HEK293 (cell line): ENCODE results near the gene GOLT1A.

ENCODE experiments used
- CTCF ChIP-seq: fragments of 450-650 bp; formaldehyde crosslinking; IDR thresholded peaks from 2 replicates; pipeline ENCODE4 v1.5.1; 2016; ENCODE audit warnings: missing biosample characterization, missing genetic modification characterization
- KLF8 ChIP-seq: fragments of 450-650 bp; formaldehyde crosslinking; IDR thresholded peaks from 2 replicates; pipeline ENCODE4 v1.5.1; 2016; ENCODE audit warnings: missing biosample characterization, missing genetic modification characterization
- MYNN ChIP-seq: fragments of 450-650 bp; formaldehyde crosslinking; IDR thresholded peaks from 2 replicates; pipeline ENCODE4 v1.5.1; 2016; ENCODE audit warnings: missing biosample characterization, missing genetic modification characterization, borderline replicate concordance
- TRIM28 ChIP-seq: IDR thresholded peaks from 2 replicates; pipeline ENCODE4 v1.6.1; 2011; ENCODE audit warnings: low read length, control low read depth, borderline replicate concordance
- YY1 ChIP-seq: fragments of 450-650 bp; formaldehyde crosslinking; IDR thresholded peaks from 2 replicates; pipeline ENCODE4 v1.5.1; 2018; ENCODE audit warnings: missing biosample characterization, missing genetic modification characterization
- ZNF19 ChIP-seq: fragments of 450-650 bp; formaldehyde crosslinking; IDR thresholded peaks from 2 replicates; pipeline ENCODE4; 2016; ENCODE audit warnings: missing biosample characterization, missing genetic modification characterization, low read depth
- ZNF354C ChIP-seq: fragments of 450-650 bp; formaldehyde crosslinking; IDR thresholded peaks from 2 replicates; pipeline ENCODE4 v1.5.1; 2016; ENCODE audit warnings: missing biosample characterization, missing genetic modification characterization, low read depth, borderline replicate concordance
- ZNF530 ChIP-seq: fragments of 450-650 bp; formaldehyde crosslinking; IDR thresholded peaks from 2 replicates; pipeline ENCODE4 v1.5.1; 2016; ENCODE audit warnings: low read depth, missing biosample characterization, missing genetic modification characterization
- ZNF629 ChIP-seq: fragments of 450-650 bp; formaldehyde crosslinking; IDR thresholded peaks from 2 replicates; pipeline ENCODE4 v1.5.1; 2017; ENCODE audit warnings: missing biosample characterization, missing genetic modification characterization

DNA sequence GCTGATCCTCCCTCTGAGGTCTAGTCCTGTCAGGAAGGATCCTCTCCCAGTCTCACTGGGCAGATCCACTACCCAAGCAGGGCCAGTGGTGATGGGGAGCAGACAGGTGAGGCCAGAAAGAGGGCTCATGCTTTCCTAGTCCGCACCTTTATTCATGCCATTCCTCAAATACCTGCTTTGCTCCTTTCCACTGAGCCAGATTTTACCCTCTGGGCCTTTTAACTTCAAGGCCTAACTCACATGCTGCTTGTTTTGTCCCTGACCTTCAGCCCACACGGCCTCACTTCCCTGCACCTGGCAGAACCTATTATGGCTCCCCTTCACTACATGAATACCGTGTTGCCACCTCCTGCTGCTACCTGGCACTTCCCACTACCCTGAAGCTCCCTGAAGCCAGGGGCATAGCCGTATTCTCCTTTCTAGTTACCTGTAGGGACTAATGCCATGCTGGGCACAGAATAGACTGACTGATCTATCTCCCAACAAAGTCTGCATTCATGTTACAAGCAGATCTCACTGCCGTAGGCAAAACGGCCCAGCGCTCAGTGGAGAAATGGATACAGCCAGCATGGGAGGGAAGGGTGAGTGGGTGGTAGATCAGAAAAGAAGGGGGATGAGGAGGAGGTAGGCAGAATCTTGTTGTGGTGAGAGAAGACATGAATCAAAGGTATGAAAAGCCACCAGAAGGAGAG is 36.1 kb upstream of the GOLT1A start:
- TF ChIP-seq TRIM28 = no peak
- TF ChIP-seq ZNF354C (tag by site-specific recombination) = no peak
- TF ChIP-seq MYNN (tag by site-specific recombination) = no peak
- TF ChIP-seq ZNF629 (tag by site-specific recombination) = no peak
- TF ChIP-seq CTCF (tag by site-specific recombination) = no peak
- no peak for TF ChIP-seq ZNF530 (tag by site-specific recombination)
- TF ChIP-seq YY1 (tag by site-specific recombination) = no peak
- TF ChIP-seq KLF8 (tag by site-specific recombination) = no peak
- TF ChIP-seq ZNF19 = no peak
